Kidney capillary endothelial cell (primary cell): ENCODE measurements around the gene CDV3.

Experiments
- DNase-seq: peaks from one replicate; pipeline ENCODE4 v3.0.0-alpha.2; 2018; ENCODE audit warnings: low spot score

The CDV3 gene

GRCh38 chr3:133568294-133569014, 5.0 kb upstream of the CDV3 start:
- DNase-seq = peak; percentile 77

GRCh38 chr3:133570139-133570936, 3.1 kb upstream of the CDV3 start:
- DNase-seq = peak; percentile 88

DNA sequence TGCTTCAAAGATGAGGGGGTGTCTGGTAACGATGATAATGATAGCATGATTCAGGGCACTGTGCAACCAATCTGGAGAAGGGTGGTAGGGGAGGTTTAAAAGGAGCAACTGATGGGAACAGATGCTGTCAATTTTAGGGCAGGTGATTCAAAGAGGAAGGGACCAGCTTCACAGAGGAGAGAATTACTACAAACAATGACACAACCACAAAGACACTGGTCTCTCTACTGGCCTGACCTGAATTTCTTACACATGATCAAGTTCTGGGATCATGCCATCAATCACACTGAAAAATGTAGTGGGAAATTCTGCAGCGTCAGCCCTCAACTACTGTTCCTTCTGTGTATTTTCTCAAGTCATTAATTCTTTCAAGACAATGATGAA, 2.6 kb upstream of the CDV3 start:
- no peak for DNase-seq

DNA sequence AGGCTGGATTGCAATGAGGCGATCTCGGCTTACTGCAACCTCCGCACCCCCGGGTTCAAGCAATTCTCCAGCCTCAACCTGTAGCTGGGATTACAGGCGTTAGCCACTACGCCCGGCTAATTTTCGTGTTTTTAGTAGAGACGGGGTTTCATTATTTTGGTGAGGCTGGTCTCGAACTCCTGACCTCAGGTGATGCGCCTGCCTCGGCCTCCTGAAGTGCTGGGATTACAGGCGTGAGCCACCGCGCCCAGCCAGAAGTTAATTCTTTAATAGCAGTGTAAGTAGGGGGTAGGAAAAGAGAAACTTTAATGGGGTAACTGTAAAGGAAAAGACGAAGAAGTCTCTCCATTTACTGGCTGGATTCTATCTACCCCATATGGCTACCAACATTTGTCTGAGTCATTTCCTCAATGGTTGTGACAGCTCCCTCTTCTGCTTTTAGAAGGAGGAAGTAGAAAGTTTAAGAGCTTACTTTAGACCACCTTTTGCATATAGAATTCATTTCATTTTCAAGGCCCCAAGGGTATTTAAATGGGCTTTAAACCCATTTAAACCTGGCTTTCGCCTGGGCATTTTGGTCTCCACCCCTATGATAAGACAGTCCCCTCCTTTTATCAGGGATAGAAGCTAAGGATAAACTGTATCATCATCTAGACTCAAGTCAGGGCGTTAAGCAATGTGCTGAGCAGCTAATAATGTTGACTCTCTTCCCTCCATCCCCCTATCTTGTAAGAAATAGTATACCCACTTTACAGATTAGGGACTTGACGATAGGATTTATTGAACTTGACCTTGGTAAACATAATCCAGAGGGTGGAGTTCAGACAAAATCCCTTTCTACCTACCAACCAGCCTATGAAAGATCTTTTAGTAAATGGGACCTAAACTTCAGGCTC, 1.1 kb upstream of the CDV3 start:
- DNase-seq = peak; percentile 66

GRCh38 chr3:133573054-133573628, 345 bp upstream of the CDV3 start:
- DNase-seq = peak; percentile 100

- peak; percentile 66 for DNase-seq
These were observed 885 bp downstream of the CDV3 start for GRCh38 chr3:133574260-133574881.

DNA sequence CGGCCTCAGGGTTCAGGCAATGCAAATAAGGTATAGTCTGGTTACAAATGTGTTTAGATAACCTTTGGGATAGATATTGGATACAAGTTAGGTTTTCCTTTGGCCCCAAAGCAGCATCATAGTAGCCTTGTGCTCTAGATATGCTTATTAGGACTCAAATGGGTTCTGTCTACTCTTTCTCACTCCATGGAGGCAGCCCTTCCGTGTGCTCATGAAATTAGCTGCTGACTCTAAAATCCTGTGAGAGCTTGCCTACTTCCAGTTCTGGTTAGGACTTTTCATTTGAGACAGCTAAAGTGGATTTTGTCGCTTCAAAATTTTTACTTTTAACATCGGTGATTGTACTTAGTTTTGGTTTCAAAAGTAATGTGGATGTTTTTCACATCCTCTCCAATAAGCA, 1.6 kb downstream of the CDV3 start:
- no peak for DNase-seq

GRCh38 chr3:133576169-133576568, 2.7 kb downstream of the CDV3 start:
- DNase-seq = no peak

GRCh38 chr3:133578548-133579191, 5.2 kb downstream of the CDV3 start:
- no peak for DNase-seq

DNA sequence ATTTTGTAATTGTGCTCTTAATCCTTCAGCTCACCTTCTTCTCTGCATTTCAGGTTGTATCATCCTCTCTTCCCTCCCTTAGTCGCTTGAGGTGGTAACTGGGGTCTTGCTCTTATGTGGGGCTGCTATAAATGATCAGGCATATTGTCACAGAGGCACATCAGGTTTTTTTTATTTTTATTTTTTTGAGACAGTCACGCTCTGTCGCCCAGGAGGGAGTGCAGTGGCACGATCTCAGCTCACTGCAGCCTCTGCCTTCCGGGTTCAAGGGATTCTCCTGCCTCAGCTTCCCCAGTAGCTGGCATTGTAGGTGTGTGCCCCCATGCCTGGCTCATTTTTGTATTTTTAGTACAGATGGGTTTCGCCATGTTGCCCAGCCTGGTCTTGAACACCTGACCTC, 9.9 kb downstream of the CDV3 start:
- no peak for DNase-seq

DNA sequence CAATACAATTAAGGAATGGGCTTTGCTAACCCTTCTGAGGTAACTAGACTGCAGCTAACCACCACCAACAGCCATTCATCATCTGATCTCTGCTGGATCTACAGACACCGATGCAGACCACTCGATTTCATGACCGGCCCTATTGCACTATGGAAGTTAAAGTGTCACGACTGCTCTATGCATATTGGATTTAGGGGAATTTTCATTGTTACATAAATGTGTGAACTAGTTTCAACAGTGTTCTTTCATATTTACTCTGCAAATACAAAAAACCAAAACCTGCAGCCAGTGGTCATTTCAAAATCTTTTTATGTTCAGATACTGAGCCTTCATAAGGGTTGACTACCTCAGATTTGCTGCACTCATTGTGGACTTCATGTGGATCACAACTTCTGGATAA, 14.5 kb downstream of the CDV3 start:
- DNase-seq = no peak

DNA sequence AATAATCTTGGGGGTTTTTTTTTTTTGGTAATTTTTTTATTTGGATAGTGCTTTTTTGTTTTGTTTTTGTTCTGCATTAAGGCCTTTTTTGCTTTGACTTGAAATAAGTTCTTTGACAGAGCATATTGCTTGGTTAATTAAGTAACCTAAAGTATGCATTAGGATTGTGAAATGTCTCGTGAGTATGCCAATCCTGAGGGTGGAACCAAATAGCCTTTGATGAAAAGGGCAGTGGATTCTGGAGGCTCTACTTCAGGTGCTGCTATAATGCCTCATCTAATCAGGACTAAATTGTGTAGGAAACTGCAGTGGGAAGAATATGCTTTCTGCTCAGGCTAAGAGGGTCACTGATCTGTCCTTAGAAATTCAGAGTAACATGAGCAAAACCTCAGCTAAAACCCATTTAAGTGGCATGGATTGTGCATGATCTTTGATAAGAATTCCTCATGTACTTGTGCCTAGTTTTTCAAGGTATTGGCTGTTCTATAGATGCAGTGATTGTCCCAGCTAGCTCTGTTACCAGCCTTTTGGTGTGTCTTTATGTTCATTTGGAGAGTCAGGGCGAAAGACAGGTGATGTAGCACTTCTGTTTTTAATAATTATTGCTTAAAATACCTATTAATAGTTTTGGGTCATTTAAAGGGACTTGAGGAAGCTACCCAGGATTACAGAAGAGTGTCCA, 15.4 kb downstream of the CDV3 start:
- no peak for DNase-seq

DNA sequence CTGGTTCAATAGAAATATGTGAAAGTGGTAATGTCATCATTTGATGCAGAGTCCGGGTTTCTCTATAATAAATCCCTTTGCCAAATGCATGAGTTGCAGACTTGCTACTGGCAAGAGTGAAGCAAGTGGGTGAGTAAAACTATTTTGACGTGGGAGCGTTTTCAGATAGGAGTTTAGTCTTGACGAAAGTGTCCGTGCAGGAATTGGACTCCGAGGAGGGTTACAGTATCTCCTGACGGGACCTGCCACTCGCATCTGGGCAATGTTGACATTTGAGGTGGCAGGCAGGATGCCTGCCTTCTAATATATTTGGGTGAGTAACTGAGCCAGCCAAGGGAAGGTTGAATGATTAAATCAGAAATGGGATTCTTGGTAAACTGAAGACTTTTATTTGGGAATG, 16.0 kb downstream of the CDV3 start:
- no peak for DNase-seq

GRCh38 chr3:133591271-133591742, 17.8 kb downstream of the CDV3 start:
- DNase-seq = peak; percentile 85

- no peak for DNase-seq
These were observed 19.4 kb downstream of the CDV3 start for GRCh38 chr3:133592843-133593242.

GRCh38 chr3:133593243-133593642, 19.8 kb downstream of the CDV3 start:
- no peak for DNase-seq

- DNase-seq = no peak
These were observed 21.9 kb downstream of the CDV3 start for GRCh38 chr3:133595341-133595740.

- no peak for DNase-seq
These were observed 24.9 kb downstream of the CDV3 start for GRCh38 chr3:133598405-133598804.

DNA sequence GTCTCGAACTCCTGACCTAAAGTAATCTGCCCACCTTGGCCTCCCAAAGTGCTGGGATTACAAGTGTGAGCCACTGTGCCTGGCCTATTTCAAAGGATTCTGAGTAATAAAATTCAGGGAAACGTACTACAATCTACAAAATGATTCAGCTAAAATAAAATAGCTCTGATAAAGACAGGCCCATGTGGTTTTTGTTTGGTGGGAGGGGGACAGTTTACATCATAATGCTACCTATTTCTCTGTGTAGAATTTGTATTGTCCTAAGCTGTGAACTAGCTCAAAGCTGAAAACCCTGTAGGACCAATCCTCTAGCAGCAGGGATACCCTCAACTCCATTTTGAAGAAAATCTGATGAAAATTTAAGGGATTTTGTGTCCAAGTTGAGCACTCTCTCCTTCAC, 25.8 kb downstream of the CDV3 start:
- DNase-seq = no peak

DNA sequence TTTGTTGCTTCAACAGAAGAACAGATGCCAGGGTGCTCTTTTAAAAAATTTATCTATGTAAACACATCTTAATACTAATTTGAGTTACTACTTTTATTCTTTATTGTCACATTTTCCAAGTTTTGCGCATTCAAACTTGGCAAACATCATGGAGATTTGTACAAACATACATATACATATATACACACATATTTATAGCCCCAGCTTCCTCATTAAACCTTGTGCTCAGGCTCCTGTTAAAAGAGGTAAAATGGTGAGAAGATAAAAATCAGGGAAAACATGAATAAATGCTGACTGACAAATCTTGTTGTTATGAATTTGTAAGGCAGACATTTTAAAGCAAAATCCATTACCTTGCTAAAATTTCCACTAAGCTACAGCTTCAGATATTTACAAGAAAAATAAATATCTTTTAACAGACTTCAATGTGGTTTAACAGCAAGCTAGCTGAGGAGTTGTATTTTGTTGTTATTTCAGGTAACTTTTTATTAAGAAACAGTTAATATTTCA, 27.1 kb downstream of the CDV3 start:
- no peak for DNase-seq
